Muscle of leg (tissue), 11 donors: ENCODE results near the gene ADCY5. TPM values are rescaled to one million over a fixed set of nuclear protein-coding genes. Genes with fewer than 3 reads are reported as not detected.

Source experiments
- DNase-seq: peaks from one replicate; pipeline ENCODE4 v3.0.0; 2013
- H3K27ac ChIP-seq: one replicate; pipeline ENCODE4 v1.5.1; 2013; ENCODE audit warnings: mild to moderate bottlenecking, low read length, control low read depth
- H3K27me3 ChIP-seq: one replicate; pipeline ENCODE4 v1.6.1; 2013; ENCODE audit warnings: low read length; ENCODE audit not compliant: control insufficient read depth, insufficient read depth
- H3K36me3 ChIP-seq: one replicate; pipeline ENCODE4 v1.6.1; 2013; ENCODE audit warnings: low read length; ENCODE audit not compliant: control insufficient read depth, insufficient read depth
- H3K4me1 ChIP-seq: one replicate; pipeline ENCODE4 v1.6.1; 2013; ENCODE audit warnings: low read length; ENCODE audit not compliant: control insufficient read depth, insufficient read depth
- H3K4me3 ChIP-seq: one replicate; pipeline ENCODE4 v1.5.1; 2013; ENCODE audit warnings: low read length, control low read depth
- H3K9me3 ChIP-seq: replicated peaks from 2 replicates; pipeline ENCODE4 v1.6.1; 2013; ENCODE audit warnings: low read depth, low read length; ENCODE audit not compliant: control insufficient read depth
- WGBS: methylation state at CpG from one replicate; pipeline ENCODE4 v1.1.5; 2013; ENCODE audit warnings: missing lambda C conversion rate; ENCODE audit not compliant: insufficient coverage; 5-methylcytosine and 5-hydroxymethylcytosine counted together
- polyA plus RNA-seq, 8 donors: library from polyadenylated mRNA; unstranded; fragments of 120-200 nt; gene quantifications; one replicate each; pipeline versions ENCODE4 v1.2.1 to v1.2.3, GENCODE V29; 2013; ENCODE audit warnings: inconsistent platforms in 1 of 8, low replicate concordance in 1 of 8; ENCODE audit not compliant: insufficient read length in 8 of 8, insufficient read depth in 1 of 8
- total RNA-seq: library from RNA; stranded (reverse); fragments of 120-200 nt; gene quantifications from one replicate; pipeline ENCODE4 v1.2.4, GENCODE V29; 2013

ADCY5 gene
- total and polyA plus RNA-seq, 9 donors = 1.8 to 6.1 (median 4.4) TPM

DNA sequence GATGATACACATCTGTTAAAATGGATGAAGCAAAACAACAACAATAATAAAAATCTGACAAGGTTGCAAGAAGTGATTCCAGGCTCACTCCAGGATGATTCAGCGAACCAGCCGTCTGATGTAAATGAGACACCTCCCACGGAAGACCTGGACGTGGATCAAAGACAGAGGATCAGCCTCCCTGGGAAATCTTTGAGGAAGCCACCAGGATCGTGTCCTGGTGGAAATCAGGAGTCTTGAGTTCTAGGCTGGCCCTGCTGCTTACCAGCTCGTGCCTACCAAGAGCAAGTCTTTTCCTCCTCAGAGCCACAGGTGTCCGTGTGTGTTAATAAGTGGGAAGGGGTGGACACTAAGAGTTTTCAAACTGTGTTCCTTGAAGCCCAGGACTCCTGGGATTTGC, 15.3 kb upstream of the ADCY5 start:
- DNase-seq = no peak
- Histone ChIP-seq H3K4me1 (no peaks in the 10 kb centered on the region), H3K4me3 (no peak overlapping the region), H3K36me3 (no peaks in the 10 kb centered on the region), H3K9me3 (no peaks in the 10 kb centered on the region), H3K27me3 (peaks cover 17% of the 10 kb centered on the region), H3K27ac (no peak overlapping the region)
- WGBS = 71% methylated on average over 4 of the region's 7 CpGs

GRCh38 chr3:123459862-123460261, 11.0 kb upstream of the ADCY5 start:
- no peak for DNase-seq
- Histone ChIP-seq H3K9me3 (no peaks in the 10 kb centered on the region), H3K27ac (no peak overlapping the region), H3K4me1 (no peaks in the 10 kb centered on the region), H3K4me3 (no peak overlapping the region), H3K27me3 (peaks cover 9% of the 10 kb centered on the region), H3K36me3 (no peaks in the 10 kb centered on the region)
- 20% methylated on average over 1 of the region's 8 CpGs for WGBS

DNA sequence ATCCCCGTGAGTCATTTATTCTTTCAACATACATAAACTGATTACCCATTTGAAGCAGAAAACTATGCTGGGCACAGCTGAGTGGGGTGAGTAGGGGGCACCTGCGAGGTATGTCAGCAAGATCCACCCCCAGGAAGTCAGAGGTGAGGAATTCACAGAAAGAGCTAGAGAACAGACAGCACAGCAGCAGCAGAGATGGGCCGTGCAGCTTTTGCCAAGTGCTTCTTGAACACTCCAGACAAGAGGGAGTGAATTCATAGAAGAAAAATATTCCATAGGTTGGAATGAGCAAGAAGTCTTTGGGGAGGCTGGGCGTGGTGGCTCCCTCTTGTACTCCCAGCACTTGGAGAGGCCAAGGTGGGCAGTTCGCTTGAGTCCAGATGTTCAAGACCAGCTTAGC, 9.4 kb upstream of the ADCY5 start:
- Histone ChIP-seq H3K36me3 (no peaks in the 10 kb centered on the region), H3K4me1 (no peaks in the 10 kb centered on the region), H3K4me3 (no peak overlapping the region), H3K9me3 (no peaks in the 10 kb centered on the region), H3K27me3 (peaks cover 20% of the 10 kb centered on the region), H3K27ac (no peak overlapping the region)
- 61% methylated on average over 2 of the region's 5 CpGs for WGBS
- no peak for DNase-seq

DNA sequence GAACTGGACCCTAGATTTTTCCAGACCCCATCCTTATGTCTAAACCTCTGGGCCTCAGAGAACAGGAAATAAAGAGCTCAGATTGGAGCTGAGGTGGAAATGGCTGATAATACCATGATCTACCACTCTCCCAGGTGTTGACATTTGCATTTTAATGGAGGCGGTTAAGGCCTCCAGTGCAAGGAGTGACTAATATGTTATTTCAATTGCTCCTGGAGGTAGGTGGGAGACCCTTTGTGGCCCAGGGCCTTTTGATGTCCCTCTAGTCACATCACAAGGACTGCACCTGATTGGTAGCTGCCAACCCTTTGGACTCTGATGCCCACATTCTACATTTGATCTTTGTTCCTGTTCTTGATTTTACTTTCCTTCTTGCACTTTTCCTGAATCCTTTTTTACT, 9.0 kb upstream of the ADCY5 start:
- H3K9me3 ChIP-seq = no peaks in the 10 kb centered on the region
- peaks cover 23% of the 10 kb centered on the region for H3K27me3 ChIP-seq
- no peak overlapping the region for H3K4me3 ChIP-seq
- H3K36me3 ChIP-seq = no peaks in the 10 kb centered on the region
- WGBS = no CpG with 5 or more reads among the region's 1 CpG
- H3K4me1 ChIP-seq = no peaks in the 10 kb centered on the region
- H3K27ac ChIP-seq = no peak overlapping the region
- DNase-seq = no peak

GRCh38 chr3:123453675-123454074, 4.8 kb upstream of the ADCY5 start:
- 53% methylated on average over 3 of the region's 3 CpGs for WGBS
- no peak for DNase-seq
- Histone ChIP-seq H3K36me3 (no peaks in the 10 kb centered on the region), H3K27ac (no peak overlapping the region), H3K4me1 (peaks cover 5% of the 10 kb centered on the region), H3K9me3 (no peaks in the 10 kb centered on the region), H3K4me3 (no peak overlapping the region), H3K27me3 (peaks cover 40% of the 10 kb centered on the region)

- H3K4me1 ChIP-seq = peaks cover 9% of the 10 kb centered on the region
- H3K4me3 ChIP-seq = no peak overlapping the region
- peaks cover 62% of the 10 kb centered on the region for H3K27me3 ChIP-seq
- no peak overlapping the region for H3K27ac ChIP-seq
- no peak for DNase-seq
- 73% methylated on average over 4 of the region's 4 CpGs for WGBS
- no peaks in the 10 kb centered on the region for H3K36me3 ChIP-seq
- H3K9me3 ChIP-seq = no peaks in the 10 kb centered on the region
Measured at GRCh38 chr3:123451186-123451585, 2.3 kb upstream of the ADCY5 start.

GRCh38 chr3:123449997-123450604, 1.2 kb upstream of the ADCY5 start:
- Histone ChIP-seq H3K27ac (no peak overlapping the region), H3K27me3 (peaks cover 70% of the 10 kb centered on the region), H3K36me3 (no peaks in the 10 kb centered on the region), H3K9me3 (no peaks in the 10 kb centered on the region), H3K4me3 (peak overlapping the region; percentile 52), H3K4me1 (peaks cover 9% of the 10 kb centered on the region)
- peak; percentile 60 for DNase-seq
- WGBS = 3% methylated on average over 29 of the region's 33 CpGs

DNA sequence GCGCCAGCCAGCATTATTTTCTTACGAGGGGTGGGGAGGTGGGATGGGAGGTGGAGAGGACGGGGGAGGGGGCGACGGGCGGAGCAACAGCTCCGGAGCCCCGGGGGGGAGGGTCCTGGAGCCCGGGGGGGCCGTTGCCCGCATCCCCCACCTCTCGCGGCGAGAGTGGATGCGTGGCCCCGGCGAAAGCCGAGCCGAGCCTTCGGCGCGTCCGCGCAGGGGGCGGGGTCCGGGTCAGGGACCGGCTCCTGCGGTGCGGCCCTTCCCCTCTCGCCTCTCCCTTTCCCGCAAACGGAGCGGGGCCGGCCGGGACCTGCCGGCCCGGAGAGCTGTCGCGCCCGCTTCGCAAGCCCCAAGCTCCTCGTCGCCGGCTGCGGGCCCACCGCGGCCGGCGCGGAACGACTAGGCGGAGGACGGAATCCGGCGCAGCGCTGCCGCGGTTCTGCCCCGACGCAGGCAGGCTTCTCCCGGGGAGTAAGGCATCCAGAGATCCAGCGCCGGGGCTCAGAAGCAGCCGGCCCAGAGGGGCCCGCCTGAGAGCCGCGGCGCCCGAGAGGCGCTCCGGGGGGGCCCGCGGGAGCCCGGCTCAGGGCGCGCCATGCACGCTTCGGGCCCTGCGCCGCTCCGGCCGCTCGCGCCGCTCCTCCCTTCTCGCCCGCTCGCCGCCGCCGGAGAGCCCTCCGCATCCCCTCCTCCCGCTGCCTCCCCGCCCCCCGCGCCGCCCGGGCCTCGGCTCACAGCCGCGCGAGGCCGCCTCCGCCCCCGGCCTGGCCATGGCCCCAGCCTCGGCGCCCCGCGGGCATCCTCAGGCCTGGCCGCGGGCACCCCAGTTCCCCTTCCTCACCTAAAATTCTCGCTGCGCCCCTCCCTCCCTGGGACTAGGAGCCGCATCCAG, 459 bp upstream of the ADCY5 start:
- Histone ChIP-seq H3K4me1 (peaks cover 9% of the 10 kb centered on the region), H3K36me3 (no peaks in the 10 kb centered on the region), H3K27me3 (peaks cover 72% of the 10 kb centered on the region), H3K4me3 (peak overlapping the region; percentile 52), H3K27ac (no peak overlapping the region), H3K9me3 (no peaks in the 10 kb centered on the region)
- under 1% methylated on average over 105 of the region's 114 CpGs for WGBS
- peak; percentile 55 for DNase-seq

DNA sequence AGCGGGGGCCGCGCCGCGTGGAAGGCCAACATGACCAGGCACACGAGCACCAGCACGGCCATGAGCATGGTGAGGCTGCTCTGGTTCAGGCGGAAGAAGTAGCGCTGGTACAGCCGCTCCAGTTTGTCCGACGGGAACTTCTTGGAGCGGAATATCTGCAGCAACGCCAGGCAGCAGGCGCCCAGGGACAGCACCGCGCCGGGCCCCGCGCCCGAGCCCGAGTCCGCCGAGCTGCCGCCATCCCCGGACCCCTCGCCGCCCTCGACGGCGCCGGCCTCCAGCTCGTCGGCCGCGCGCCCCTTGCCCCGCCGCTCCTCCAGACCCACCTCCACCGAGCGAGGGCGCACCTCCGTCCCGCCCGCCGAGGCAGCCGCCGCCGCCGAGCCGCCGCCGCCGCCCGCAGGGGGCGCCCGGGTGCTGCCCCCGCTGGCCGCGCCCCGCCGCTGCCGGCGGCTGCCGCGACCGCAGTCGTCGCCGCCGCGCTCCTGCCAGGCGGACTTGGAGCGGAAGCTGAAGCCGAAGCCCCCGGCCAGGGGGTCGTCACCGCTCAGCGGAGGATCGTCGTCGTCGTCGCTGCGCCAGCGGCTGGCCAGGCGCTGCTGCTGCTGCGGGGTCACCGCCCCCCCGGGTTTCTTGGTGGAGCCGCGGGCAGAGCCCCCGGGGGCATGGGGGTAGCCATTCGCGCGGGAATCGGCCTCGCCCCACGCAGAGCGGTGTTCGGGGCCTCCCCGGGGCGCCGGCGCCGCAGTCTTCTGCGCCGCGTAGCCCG, 957 bp downstream of the ADCY5 start:
- Histone ChIP-seq H3K27me3 (peaks cover 59% of the 10 kb centered on the region), H3K27ac (no peak overlapping the region), H3K4me1 (peaks cover 9% of the 10 kb centered on the region), H3K9me3 (no peaks in the 10 kb centered on the region), H3K4me3 (peak overlapping the region; percentile 37), H3K36me3 (no peaks in the 10 kb centered on the region)
- DNase-seq = peak; percentile 18
- 13% methylated on average over 109 of the region's 110 CpGs for WGBS

- 92% methylated on average over 27 of the region's 27 CpGs for WGBS
- Histone ChIP-seq H3K9me3 (no peaks in the 10 kb centered on the region), H3K4me1 (peaks cover 9% of the 10 kb centered on the region), H3K4me3 (no peak overlapping the region), H3K27me3 (peaks cover 58% of the 10 kb centered on the region), H3K36me3 (no peaks in the 10 kb centered on the region), H3K27ac (no peak overlapping the region)
- no peak for DNase-seq
Measured at GRCh38 chr3:123447416-123447748, 1.5 kb downstream of the ADCY5 start.
